GM12873 (cell line): ENCODE measurements around the gene SAA1.

Source experiments
- TF ChIP-seq, protein P1 (sequence below): IDR thresholded peaks from 2 replicates; pipeline ENCODE4 v1.5.1; 2012; ENCODE audit warnings: low read depth, mild to moderate bottlenecking, moderate library complexity, low read length, control low read depth; ENCODE audit not compliant: insufficient read depth; ENCODE audit errors: missing control alignments

Gene SAA1

DNA sequence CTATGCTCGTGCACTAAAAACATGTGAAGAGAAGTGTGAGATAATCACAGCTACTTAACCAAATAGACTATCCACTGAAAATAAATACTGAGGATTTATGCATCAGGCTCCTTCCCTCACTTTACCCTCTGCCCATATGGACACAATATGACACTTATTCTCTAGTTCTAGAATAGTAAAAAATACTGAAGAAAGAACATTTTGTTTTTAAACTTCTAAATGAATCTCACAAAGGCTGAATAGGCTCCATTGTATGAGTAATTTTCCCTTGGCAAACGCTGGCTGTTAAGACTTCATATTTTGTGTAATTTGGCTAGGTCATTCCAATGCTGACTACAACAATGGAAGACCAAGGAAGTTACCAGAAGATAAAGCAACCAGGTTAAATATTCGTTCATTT, 45.9 kb downstream of the SAA1 start:
- TF ChIP-seq, protein P1, sequence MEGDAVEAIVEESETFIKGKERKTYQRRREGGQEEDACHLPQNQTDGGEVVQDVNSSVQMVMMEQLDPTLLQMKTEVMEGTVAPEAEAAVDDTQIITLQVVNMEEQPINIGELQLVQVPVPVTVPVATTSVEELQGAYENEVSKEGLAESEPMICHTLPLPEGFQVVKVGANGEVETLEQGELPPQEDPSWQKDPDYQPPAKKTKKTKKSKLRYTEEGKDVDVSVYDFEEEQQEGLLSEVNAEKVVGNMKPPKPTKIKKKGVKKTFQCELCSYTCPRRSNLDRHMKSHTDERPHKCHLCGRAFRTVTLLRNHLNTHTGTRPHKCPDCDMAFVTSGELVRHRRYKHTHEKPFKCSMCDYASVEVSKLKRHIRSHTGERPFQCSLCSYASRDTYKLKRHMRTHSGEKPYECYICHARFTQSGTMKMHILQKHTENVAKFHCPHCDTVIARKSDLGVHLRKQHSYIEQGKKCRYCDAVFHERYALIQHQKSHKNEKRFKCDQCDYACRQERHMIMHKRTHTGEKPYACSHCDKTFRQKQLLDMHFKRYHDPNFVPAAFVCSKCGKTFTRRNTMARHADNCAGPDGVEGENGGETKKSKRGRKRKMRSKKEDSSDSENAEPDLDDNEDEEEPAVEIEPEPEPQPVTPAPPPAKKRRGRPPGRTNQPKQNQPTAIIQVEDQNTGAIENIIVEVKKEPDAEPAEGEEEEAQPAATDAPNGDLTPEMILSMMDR, result no peak

DNA sequence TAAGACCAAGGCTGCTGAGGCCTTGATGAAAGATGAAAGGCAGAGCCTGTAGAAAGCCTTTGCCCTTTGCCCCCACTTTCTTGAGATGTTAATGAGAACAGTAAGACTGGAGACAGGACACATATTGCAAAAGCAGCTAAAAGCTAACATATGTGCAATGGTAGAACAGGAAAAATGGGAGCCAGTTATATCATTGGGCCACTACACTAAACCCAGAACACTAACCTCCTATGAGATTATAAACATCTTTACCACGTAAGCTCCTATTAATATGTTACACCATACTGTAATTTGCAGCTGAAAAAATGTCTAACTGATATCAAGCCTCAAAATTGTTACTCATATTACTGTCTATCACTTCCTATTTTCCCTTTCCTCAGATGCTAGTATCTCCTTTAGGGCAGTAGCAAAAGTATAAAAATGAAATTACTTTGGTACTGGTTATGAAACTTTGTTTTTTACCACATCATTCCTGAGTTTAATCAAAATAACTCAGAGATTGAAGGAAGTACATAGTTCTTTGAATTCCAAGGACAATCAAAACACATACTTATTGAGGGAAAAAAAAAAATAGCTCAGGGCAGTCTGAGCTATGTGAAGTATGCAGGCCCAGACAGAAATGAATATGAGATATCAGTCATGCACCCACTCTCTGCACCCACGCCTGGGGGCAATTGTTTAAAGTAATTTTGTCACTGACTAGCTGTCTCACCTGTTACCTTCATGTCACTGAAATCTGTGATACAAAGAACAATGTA, 46.8 kb downstream of the SAA1 start:
- TF ChIP-seq, protein P1, result no peak

DNA sequence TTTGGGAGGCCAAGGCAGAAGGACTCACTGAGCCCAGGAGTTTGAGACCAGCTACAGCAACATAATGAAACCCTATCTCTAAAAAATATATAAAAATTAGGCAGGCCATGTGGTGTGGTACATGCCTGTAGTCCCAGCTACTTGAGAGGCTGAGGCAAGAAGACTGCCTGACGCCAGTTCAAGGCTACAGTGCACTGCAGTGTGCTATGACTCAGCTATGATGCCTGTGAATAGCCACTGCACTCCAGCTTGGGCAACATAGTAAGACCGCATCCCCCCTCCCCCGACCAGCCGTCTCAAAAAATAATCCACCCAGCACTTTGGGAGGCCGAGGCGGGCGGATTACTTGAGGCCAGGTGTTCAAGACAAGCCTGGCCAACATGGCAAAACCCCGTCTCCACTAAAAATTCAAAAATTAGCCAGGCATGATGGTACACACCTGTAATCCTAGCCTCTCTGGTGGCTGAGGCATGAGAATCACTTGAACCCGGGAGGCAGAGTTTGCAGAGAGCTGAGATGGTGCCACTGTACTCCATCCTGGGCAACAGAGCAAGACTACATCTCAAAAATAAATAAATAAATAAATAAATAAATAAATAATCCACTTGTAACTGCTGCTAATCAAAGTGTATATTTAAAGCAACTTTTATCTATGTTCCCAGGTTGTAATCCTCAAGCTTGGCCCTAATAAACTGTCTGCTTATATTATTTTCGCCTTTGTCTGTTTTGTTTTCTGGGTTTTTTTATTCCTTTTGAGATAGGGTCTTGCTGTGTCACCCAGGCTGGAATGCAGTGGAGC, 48.1 kb downstream of the SAA1 start:
- TF ChIP-seq, protein P1, result no peak

DNA sequence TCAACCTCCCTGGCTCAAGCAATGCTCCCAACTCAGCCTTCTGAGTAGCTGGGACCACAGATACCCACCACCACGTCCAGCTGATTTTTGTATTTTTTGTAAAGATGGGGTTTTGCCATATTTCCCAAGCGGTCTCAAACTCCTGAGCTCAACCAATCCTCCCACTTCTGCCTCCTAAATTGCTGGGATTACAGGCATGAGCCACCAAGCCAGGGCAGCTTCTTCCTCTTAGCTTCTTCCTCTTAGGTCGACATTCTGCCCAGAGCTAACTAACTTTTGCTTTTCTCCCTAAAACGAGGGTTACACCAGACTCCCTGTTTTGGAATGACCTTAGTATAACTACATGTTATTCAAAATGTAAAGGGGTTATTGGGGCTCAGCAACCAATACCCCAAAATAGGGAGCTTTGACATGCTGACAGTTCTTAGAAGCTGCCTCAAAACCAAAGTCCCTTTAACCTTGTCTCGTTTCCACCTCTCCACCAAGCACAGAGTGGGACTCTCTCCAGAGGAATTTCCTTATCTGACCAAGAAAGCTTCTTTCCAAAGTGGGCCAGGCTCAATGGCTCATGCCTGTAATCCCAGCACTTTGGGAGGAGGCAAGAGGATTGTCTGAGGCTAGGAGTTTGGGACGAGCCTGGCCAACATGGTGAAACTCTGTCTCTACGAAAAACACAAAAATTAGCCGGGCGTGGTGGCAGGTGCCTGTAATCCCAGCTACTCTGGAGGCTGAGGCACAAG, 48.9 kb downstream of the SAA1 start:
- TF ChIP-seq, protein P1, result no peak

DNA sequence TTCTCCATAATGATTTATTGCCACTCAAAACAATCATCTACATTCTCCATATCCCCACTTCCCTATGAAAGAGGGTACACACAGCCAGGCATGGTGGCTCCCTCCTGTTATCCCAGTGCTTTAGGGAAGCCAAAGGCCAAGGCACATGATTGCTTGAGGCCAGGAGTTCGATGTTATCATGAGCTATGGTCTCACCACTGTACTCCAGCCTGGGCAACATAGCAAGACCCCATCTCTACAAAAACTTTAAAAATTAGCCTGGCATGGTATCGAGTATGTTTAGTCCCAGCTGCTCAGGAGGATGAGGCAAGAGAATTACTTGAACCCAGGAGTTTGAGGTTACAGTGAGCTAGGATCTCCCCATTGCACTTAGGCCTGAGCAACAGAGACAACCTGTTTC, 49.8 kb downstream of the SAA1 start:
- TF ChIP-seq, protein P1, result no peak

DNA sequence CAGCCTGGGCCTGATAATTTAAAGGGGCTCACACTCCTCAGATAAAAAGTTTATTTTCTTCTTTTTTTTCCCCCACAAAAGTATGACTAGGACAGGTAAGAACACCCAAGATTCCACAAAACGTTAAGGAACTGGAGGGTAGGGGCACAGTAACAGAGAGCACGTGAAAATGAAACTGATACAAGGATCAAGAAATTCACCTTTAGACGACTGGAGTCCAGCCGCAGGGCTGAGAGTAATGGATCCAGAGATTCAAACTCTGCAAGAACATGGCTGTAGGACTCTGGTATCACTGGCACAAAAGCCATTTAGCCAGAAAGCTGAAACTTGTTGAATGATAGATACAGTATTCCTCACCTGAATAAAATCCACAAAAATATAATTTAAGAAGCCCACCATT, 51.5 kb downstream of the SAA1 start:
- TF ChIP-seq, protein P1, result no peak
